ENCODE results near the gene GRK2. TPM values are rescaled to one million over a fixed set of nuclear protein-coding genes. Genes with fewer than 3 reads are reported as not detected.

The GRK2 gene
- total and polyA plus RNA-seq, 2 donors (not counting 3 experiments of a cell fraction or from before 2014, with no cell fraction given), result 57.9 to 62.3 TPM

GRCh38 chr11:67314218-67314617 lies 47.9 kb downstream of the GRK2 start:
- Histone ChIP-seq H3K9me1 (replicated peaks; ENCODE audit: control insufficient read depth, extremely low read depth, insufficient read depth, low read length) (no peaks in the 10 kb centered on the region), H2AFZ (ENCODE audit: low read depth, low read length) (no peak overlapping the region), H3K9ac (replicated peaks; ENCODE audit: extremely low read depth, insufficient read depth, low read length) (no peak overlapping the region), H3K36me3 (ENCODE audit: control insufficient read depth in 2 of 2, extremely low read depth in 1 of 2, insufficient read depth in 2 of 2, low read length in 2 of 2) (peaks cover 0 to 2% of the 10 kb centered on the region in 2 experiments), H3K9me3 (replicated peaks; ENCODE audit: control insufficient read depth, insufficient read depth, low read length) (no peaks in the 10 kb centered on the region), H3K4me3 (replicated peaks in 1 of 3; ENCODE audit: insufficient read depth in 1 of 3, low read depth in 1 of 3, low read length in 3 of 3) (no peak overlapping the region), H3K4me1 (ENCODE audit: control insufficient read depth, extremely low read depth, insufficient read depth, low read length) (peaks cover 6% of the 10 kb centered on the region), H3K27ac (ENCODE audit: insufficient read depth, low read depth, low read length) (no peak overlapping the region), H3K79me2 (ENCODE audit: control insufficient read depth, insufficient read depth, low read length) (no peaks in the 10 kb centered on the region), H3K27me3 (ENCODE audit: control insufficient read depth in 2 of 2, insufficient read depth in 2 of 2, low read length in 2 of 2) (no peaks in the 10 kb centered on the region), H4K20me1 (replicated peaks; ENCODE audit: control insufficient read depth, extremely low read depth, insufficient read depth, low read length) (no peaks in the 10 kb centered on the region), H3K4me2 (ENCODE audit: insufficient read depth, low read length) (no peak overlapping the region)
- dilution Hi-C loops (cut with MboI; ENCODE audit: extremely low pct_ligation_motif_present, low sequenced_read_pairs) (no loop called here), intact Hi-C loops (cut with micrococcal nuclease) (no loop called here)
- CTCF ChIA-PET, result interaction anchor here (1.1 to 1.7 kb wide), 4 partner anchors 25 to 60 kb away, joined by 3 to 5 read pairs (median 4); partner anchors contain the start of gene ANKRD13D
- TF ChIP-seq FOS (IDR thresholded peaks at IDR 0.05; ENCODE audit: borderline replicate concordance, insufficient read depth, low read length) (no peak), CTCF (IDR thresholded peaks at IDR 0.05; ENCODE audit: extremely low read depth in 1 of 2, insufficient read depth in 1 of 2, low read depth in 1 of 2, low read length in 2 of 2) (no peak), EZH2 (IDR thresholded peaks at IDR 0.05; ENCODE audit: borderline replicate concordance, low read depth, low read length, severe bottlenecking) (no peak), JUN (IDR thresholded peaks at IDR 0.05; ENCODE audit: borderline replicate concordance, insufficient read depth, insufficient read length, low read depth) (no peak), MYC (IDR thresholded peaks at IDR 0.05; ENCODE audit: low read depth, low read length) (no peak), POLR2A (IDR thresholded peaks at IDR 0.05; ENCODE audit: low read depth, low read length) (no peak), MAX (IDR thresholded peaks at IDR 0.05; ENCODE audit: insufficient read depth, insufficient read length) (no peak), GATA2 (IDR thresholded peaks at IDR 0.05; ENCODE audit: insufficient read depth, insufficient read length, low read depth, low read length) (no peak), POLR2AphosphoS5 (IDR thresholded peaks at IDR 0.05; ENCODE audit: insufficient read depth, low read depth, low read length) (no peak)
- POLR2A ChIA-PET, result interaction anchor here (1.5 kb wide), 1 partner anchor 11 kb away, joined by 6 read pairs; the partner anchor contains the start of gene SSH3
- no peak for FAIRE-seq
- BruUV-seq (replicated peaks), result no TSS peak
- no peak for DNase-seq (ENCODE audit: low read depth, low spot score)
